ENCODE measurements around the gene RBP5.

The RBP5 gene

GRCh38 chr12:7079826-7080125, 48.9 kb downstream of the RBP5 start:
- H3K4me1 ChIP-seq (ENCODE audit: low read length), result no peaks in the 10 kb centered on the region
- H3K9me3 ChIP-seq (ENCODE audit: insufficient read depth, low read length), result 0 out of 2 replicates have a peak, but pooled peaks cover 2% of the 10 kb centered on the region
- no peak overlapping the region for H3K27ac ChIP-seq (ENCODE audit: low read length)
- no peak overlapping the region for H3K4me2 ChIP-seq (ENCODE audit: low read length)
- H3K36me3 ChIP-seq (replicated peaks; ENCODE audit: low read depth, low read length), result no peaks in the 10 kb centered on the region
- no peaks in the 10 kb centered on the region for H3K27me3 ChIP-seq (ENCODE audit: low read depth, low read length)
- H4K20me1 ChIP-seq (ENCODE audit: insufficient read depth, low read length), result no peaks in the 10 kb centered on the region
- H3K79me2 ChIP-seq (ENCODE audit: low read length), result no peaks in the 10 kb centered on the region
- H3K4me3 ChIP-seq (ENCODE audit: low read length), result no peak overlapping the region
- no peak overlapping the region for H2AFZ ChIP-seq (ENCODE audit: low read depth, low read length)
- H3K9ac ChIP-seq (ENCODE audit: low read length), result no peak overlapping the region
- TF ChIP-seq EZH2phosphoT487 (IDR thresholded peaks at IDR 0.05; ENCODE audit: low read depth) (no peak), CTCF (IDR thresholded peaks at IDR 0.05; ENCODE audit: low read depth, low read length) (no peak)

GRCh38 chr12:7078163-7078562, 50.5 kb downstream of the RBP5 start:
- Histone ChIP-seq H2AFZ (ENCODE audit: low read depth, low read length) (no peak overlapping the region), H3K4me1 (ENCODE audit: low read length) (no peaks in the 10 kb centered on the region), H3K9me3 (ENCODE audit: insufficient read depth, low read length) (0 out of 2 replicates have a peak, but pooled peaks cover 2% of the 10 kb centered on the region), H3K27me3 (ENCODE audit: low read depth, low read length) (0 out of 2 replicates have a peak, but pooled peaks cover 8% of the 10 kb centered on the region), H3K4me3 (ENCODE audit: low read length) (no peak overlapping the region), H3K36me3 (replicated peaks; ENCODE audit: low read depth, low read length) (no peaks in the 10 kb centered on the region), H3K27ac (ENCODE audit: low read length) (no peak overlapping the region), H4K20me1 (ENCODE audit: insufficient read depth, low read length) (no peaks in the 10 kb centered on the region), H3K79me2 (ENCODE audit: low read length) (no peaks in the 10 kb centered on the region), H3K9ac (ENCODE audit: low read length) (no peak overlapping the region), H3K4me2 (ENCODE audit: low read length) (no peak overlapping the region)
- no peak for TF ChIP-seq EZH2phosphoT487 (IDR thresholded peaks at IDR 0.05; ENCODE audit: low read depth)
- TF ChIP-seq CTCF (IDR thresholded peaks at IDR 0.05; ENCODE audit: low read depth, low read length), result 0 out of 2 replicates have a peak, but pooled peaks have one; percentile 16

DNA sequence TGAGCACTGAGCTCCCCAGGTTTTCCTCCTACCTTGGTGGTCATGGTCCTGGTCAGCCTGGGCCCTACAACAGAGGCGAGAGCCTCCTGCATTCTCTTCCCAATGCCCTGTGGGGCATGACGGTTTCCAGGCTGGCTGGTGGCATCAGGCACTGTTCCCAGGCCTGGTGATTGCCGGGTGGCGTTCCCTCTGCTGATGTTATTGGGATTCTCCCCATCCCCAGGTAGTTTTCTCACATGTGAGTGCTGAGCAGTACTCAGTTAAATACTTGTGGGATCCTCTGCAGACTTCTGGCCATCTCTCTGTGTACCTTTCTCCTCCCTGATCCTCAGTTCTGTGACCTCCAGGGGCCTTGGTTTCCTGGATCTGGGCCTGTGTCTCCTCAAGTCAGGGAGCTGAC, 52.2 kb downstream of the RBP5 start:
- Histone ChIP-seq H3K9ac (ENCODE audit: low read length) (no peak overlapping the region), H3K9me3 (ENCODE audit: insufficient read depth, low read length) (no peaks in the 10 kb centered on the region), H3K27ac (ENCODE audit: low read length) (no peak overlapping the region), H3K79me2 (ENCODE audit: low read length) (no peaks in the 10 kb centered on the region), H2AFZ (ENCODE audit: low read depth, low read length) (no peak overlapping the region), H3K27me3 (ENCODE audit: low read depth, low read length) (peaks cover 20% of the 10 kb centered on the region; the same call in 1 of the 2 replicates), H4K20me1 (ENCODE audit: insufficient read depth, low read length) (no peaks in the 10 kb centered on the region), H3K4me1 (ENCODE audit: low read length) (no peaks in the 10 kb centered on the region), H3K4me2 (ENCODE audit: low read length) (no peak overlapping the region), H3K36me3 (replicated peaks; ENCODE audit: low read depth, low read length) (no peaks in the 10 kb centered on the region), H3K4me3 (ENCODE audit: low read length) (no peak overlapping the region)
- TF ChIP-seq CTCF (IDR thresholded peaks at IDR 0.05; ENCODE audit: low read depth, low read length), result no peak
- no peak for TF ChIP-seq EZH2phosphoT487 (IDR thresholded peaks at IDR 0.05; ENCODE audit: low read depth)

- Histone ChIP-seq H4K20me1 (ENCODE audit: insufficient read depth, low read length) (no peaks in the 10 kb centered on the region), H3K4me2 (ENCODE audit: low read length) (no peak overlapping the region), H3K4me3 (ENCODE audit: low read length) (no peak overlapping the region), H3K4me1 (ENCODE audit: low read length) (no peaks in the 10 kb centered on the region), H2AFZ (ENCODE audit: low read depth, low read length) (no peak overlapping the region), H3K27ac (ENCODE audit: low read length) (no peak overlapping the region), H3K79me2 (ENCODE audit: low read length) (no peaks in the 10 kb centered on the region), H3K27me3 (ENCODE audit: low read depth, low read length) (peaks cover 20% of the 10 kb centered on the region; the same call in 1 of the 2 replicates), H3K9me3 (ENCODE audit: insufficient read depth, low read length) (no peaks in the 10 kb centered on the region), H3K9ac (ENCODE audit: low read length) (no peak overlapping the region), H3K36me3 (replicated peaks; ENCODE audit: low read depth, low read length) (no peaks in the 10 kb centered on the region)
- no peak for TF ChIP-seq EZH2phosphoT487 (IDR thresholded peaks at IDR 0.05; ENCODE audit: low read depth)
- TF ChIP-seq CTCF (IDR thresholded peaks at IDR 0.05; ENCODE audit: low read depth, low read length), result no peak
Measured at GRCh38 chr12:7075939-7076338, 52.8 kb downstream of the RBP5 start.
